ENCODE measurements around the gene CHD6.

Gene CHD6

GRCh38 chr20:41577129-41578009 is 40.8 kb downstream of the CHD6 start:
- no peak for DNase-seq

- DNase-seq: no peak
Observed at GRCh38 chr20:41575412-41575811, 42.8 kb downstream of the CHD6 start.

GRCh38 chr20:41574802-41575389 is 43.3 kb downstream of the CHD6 start:
- no peak for DNase-seq

GRCh38 chr20:41573955-41574354 is 44.2 kb downstream of the CHD6 start:
- peak; percentile 16 to 40 for DNase-seq

- DNase-seq: no peak
Observed at GRCh38 chr20:41572010-41572572, 46.1 kb downstream of the CHD6 start.

GRCh38 chr20:41571006-41571405 is 47.2 kb downstream of the CHD6 start:
- no peak for DNase-seq

- no peak for DNase-seq
Observed at GRCh38 chr20:41570557-41570956, 47.6 kb downstream of the CHD6 start.

- DNase-seq: no peak
Observed at GRCh38 chr20:41567615-41568014, 50.6 kb downstream of the CHD6 start.

GRCh38 chr20:41566896-41567527 is 51.2 kb downstream of the CHD6 start:
- DNase-seq: no peak

- no peak for DNase-seq
Observed at GRCh38 chr20:41563087-41563486, 55.1 kb downstream of the CHD6 start.

GRCh38 chr20:41560970-41561369 is 57.2 kb downstream of the CHD6 start:
- DNase-seq: no peak

- no peak for DNase-seq
Observed at GRCh38 chr20:41559658-41560057, 58.5 kb downstream of the CHD6 start.

GRCh38 chr20:41553142-41553879 is 64.9 kb downstream of the CHD6 start:
- peak in 1 of 2 experiments; percentile 11 for DNase-seq

- DNase-seq: no peak
Observed at GRCh38 chr20:41552295-41553068, 65.7 kb downstream of the CHD6 start.

- no peak for DNase-seq
Observed at GRCh38 chr20:41551011-41551705, 67.0 kb downstream of the CHD6 start.

GRCh38 chr20:41547221-41547620 is 71.0 kb downstream of the CHD6 start:
- no peak for DNase-seq

GRCh38 chr20:41546535-41546934 is 71.6 kb downstream of the CHD6 start:
- DNase-seq: no peak

- DNase-seq: no peak
Observed at GRCh38 chr20:41544472-41544871, 73.7 kb downstream of the CHD6 start.

GRCh38 chr20:41540918-41541317 is 77.3 kb downstream of the CHD6 start:
- DNase-seq: no peak

GRCh38 chr20:41540459-41540858 is 77.7 kb downstream of the CHD6 start:
- no peak for DNase-seq

- no peak for DNase-seq
Observed at GRCh38 chr20:41538810-41539596, 79.2 kb downstream of the CHD6 start.

All from Kasumi-1 (cell line).